H1 (cell line): Measurements from ENCODE around the gene ANKS1B. TPM values are rescaled to one million over a fixed set of nuclear protein-coding genes. Genes with fewer than 3 reads are reported as not detected.

Experiments
- CTCF ChIA-PET: fragments of 300-600 bp; sonication (Branson Sonifier 250); formaldehyde crosslinking; loops from one replicate; lab custom pipeline; 2021; ENCODE audit not compliant: partially characterized antibody; lab: Charles Lee
- POLR2A ChIA-PET: fragments of 300-600 bp; sonication (Branson Sonifier 250); formaldehyde crosslinking; loops from one replicate; lab custom pipeline; 2021; ENCODE audit warnings: inconsistent platforms; ENCODE audit not compliant: partially characterized antibody; lab: Charles Lee
- DNase-seq, 2 experiments: peaks; one replicate each; pipeline versions ENCODE4 v3.0.0 to v3.0.0-alpha.2; 2010 to 2022; ENCODE audit warnings: low spot score in 2 of 2, low read depth in 1 of 2, mixed read lengths in 1 of 2
- FAIRE-seq: peaks from 2 replicates; lab custom pipeline; 2011; peaks lifted over from hg19 to GRCh38; lab: Jason Lieb, UNC
- H2AFZ ChIP-seq: 2 replicates; pipeline ENCODE4 v1.8.1; 2012; ENCODE audit warnings: low read length, inconsistent platforms
- H2AK5ac ChIP-seq: 2 replicates; pipeline ENCODE4 v1.6.1; 2013; ENCODE audit warnings: low read depth, low read length
- H2BK120ac ChIP-seq: replicated peaks from 2 replicates; pipeline ENCODE3; 2013; ENCODE audit warnings: low read depth, low read length, inconsistent platforms
- H2BK12ac ChIP-seq: 2 replicates; pipeline ENCODE4 v1.6.1; 2013; ENCODE audit warnings: low read depth, low read length
- H2BK15ac ChIP-seq: 2 replicates; pipeline ENCODE4 v1.6.1; 2013; ENCODE audit warnings: low read length
- H2BK20ac ChIP-seq: 2 replicates; pipeline ENCODE4 v1.6.1; 2013; ENCODE audit warnings: low read length
- H2BK5ac ChIP-seq: 2 replicates; pipeline ENCODE4 v1.6.1; 2013; ENCODE audit warnings: low read depth, low read length
- H3K14ac ChIP-seq: 2 replicates; pipeline ENCODE4 v1.6.1; 2013; ENCODE audit warnings: inconsistent platforms; ENCODE audit not compliant: insufficient read length
- H3K18ac ChIP-seq: 2 replicates; pipeline ENCODE4 v1.6.1; 2013; ENCODE audit warnings: low read length; ENCODE audit errors: extremely low read depth
- H3K23ac ChIP-seq: 2 replicates; pipeline ENCODE4 v1.6.1; 2013; ENCODE audit warnings: inconsistent platforms; ENCODE audit not compliant: insufficient read length
- H3K23me2 ChIP-seq: 2 replicates; pipeline ENCODE4 v1.6.1; 2013; ENCODE audit warnings: low read depth, low read length
- H3K27ac ChIP-seq: 2 replicates; pipeline ENCODE4 v1.6.1; 2011; ENCODE audit warnings: low read depth, low read length, inconsistent platforms
- H3K27me3 ChIP-seq, 4 experiments: replicated peaks in 1 of 4; 1 replicate in 1 of 4; 2 replicates in 3 of 4; pipeline versions ENCODE4 v1.6.1 to v1.8.1; 2011 to 2013; ENCODE audit warnings: low read length in 3 of 4, mild to moderate bottlenecking in 3 of 4, inconsistent platforms in 2 of 4, mixed read lengths in 2 of 4, moderate library complexity in 1 of 4; ENCODE audit not compliant: control insufficient read depth in 3 of 4, insufficient read depth in 3 of 4; ENCODE audit errors: extremely low read depth in 1 of 4
- H3K36me3 ChIP-seq, 4 experiments: 2 replicates each; pipeline versions ENCODE4 v1.6.1 to v1.8.1; 2011 to 2013; ENCODE audit warnings: mild to moderate bottlenecking in 4 of 4, low read length in 3 of 4, moderate library complexity in 2 of 4, control low read depth in 1 of 4, inconsistent platforms in 1 of 4; ENCODE audit not compliant: insufficient read depth in 4 of 4, control insufficient read depth in 2 of 4
- H3K4ac ChIP-seq: replicated peaks from 2 replicates; pipeline ENCODE3; 2013; ENCODE audit warnings: low read length, low read depth, mixed read lengths, inconsistent platforms; ENCODE audit not compliant: insufficient read length
- H3K4me1 ChIP-seq, 4 experiments: replicated peaks in 1 of 4; 1 replicate in 1 of 4; 2 replicates in 3 of 4; pipeline versions ENCODE4 v1.6.1 to v1.8.1; 2011 to 2013; ENCODE audit warnings: low read length in 3 of 4, inconsistent platforms in 2 of 4, mixed read lengths in 1 of 4; ENCODE audit not compliant: insufficient read depth in 4 of 4, control insufficient read depth in 3 of 4
- H3K4me2 ChIP-seq, 2 experiments: 2 replicates each; pipeline versions ENCODE4 v1.6.1 to v1.8.1; 2011 to 2013; ENCODE audit warnings: low read depth in 2 of 2, low read length in 2 of 2, control low read depth in 1 of 2, inconsistent platforms in 1 of 2, mild to moderate bottlenecking in 1 of 2; ENCODE audit not compliant: insufficient read depth in 1 of 2
- H3K4me3 ChIP-seq, 4 experiments: fragments of 200-600, 300-600 bp in 1 of 4; sonication (generic), shearing (Covaris generic), sonication (Bioruptor Twin) in 1 of 4; 2 replicates each; pipeline versions ENCODE4 v1.5.1 to v1.8.1; 2011 to 2016; ENCODE audit warnings: low read length in 4 of 4, low read depth in 3 of 4, control low read depth in 2 of 4, inconsistent platforms in 2 of 4, mild to moderate bottlenecking in 2 of 4, mixed read lengths in 1 of 4, moderate library complexity in 1 of 4; ENCODE audit not compliant: insufficient read depth in 2 of 4; ENCODE audit errors: extremely low read depth in 1 of 4
- H3K56ac ChIP-seq: replicated peaks from 2 replicates; pipeline ENCODE3; 2013; ENCODE audit warnings: low read depth, mild to moderate bottlenecking, mixed read lengths, low read length, inconsistent platforms; ENCODE audit not compliant: insufficient read length
- H3K79me1 ChIP-seq: 2 replicates; pipeline ENCODE4 v1.6.1; 2013; ENCODE audit warnings: low read depth, low read length, control low read depth
- H3K79me2 ChIP-seq, 2 experiments: 2 replicates each; pipeline versions ENCODE4 v1.6.1 to v1.8.1; 2012 to 2013; ENCODE audit warnings: low read length in 2 of 2, mild to moderate bottlenecking in 2 of 2, inconsistent platforms in 1 of 2; ENCODE audit not compliant: insufficient read depth in 2 of 2, control insufficient read depth in 1 of 2
- H3K9ac ChIP-seq, 4 experiments: replicated peaks in 1 of 4; 1 replicate in 1 of 4; 2 replicates in 3 of 4; pipeline versions ENCODE4 v1.6.1 to v1.8.1; 2011 to 2013; ENCODE audit warnings: low read depth in 3 of 4, low read length in 3 of 4, control low read depth in 2 of 4, mild to moderate bottlenecking in 2 of 4, moderate library complexity in 2 of 4, inconsistent platforms in 1 of 4; ENCODE audit errors: extremely low read depth in 1 of 4
- H3K9me3 ChIP-seq, 2 experiments: 2 replicates each; pipeline versions ENCODE4 v1.6.1 to v1.8.1; 2012 to 2013; ENCODE audit warnings: mild to moderate bottlenecking in 2 of 2, moderate library complexity in 2 of 2, control low read depth in 1 of 2, inconsistent platforms in 1 of 2, low read depth in 1 of 2, low read length in 1 of 2, mixed read lengths in 1 of 2; ENCODE audit not compliant: insufficient read depth in 2 of 2
- H4K20me1 ChIP-seq, 2 experiments: replicated peaks in 1 of 2; 2 replicates each; pipeline versions ENCODE3 to v1.8.1; 2011 to 2013; ENCODE audit warnings: inconsistent platforms in 2 of 2, low read length in 2 of 2, mild to moderate bottlenecking in 1 of 2; ENCODE audit not compliant: insufficient read depth in 2 of 2, control insufficient read depth in 1 of 2
- H4K5ac ChIP-seq: 2 replicates; pipeline ENCODE4 v1.6.1; 2013; ENCODE audit warnings: low read length, low read depth, mixed read lengths, inconsistent platforms; ENCODE audit not compliant: insufficient read length
- H4K8ac ChIP-seq: 2 replicates; pipeline ENCODE4 v1.8.0; 2013; ENCODE audit warnings: mild to moderate bottlenecking, moderate library complexity, low read length, inconsistent platforms; ENCODE audit not compliant: insufficient read depth; ENCODE audit errors: extremely low read depth
- H4K91ac ChIP-seq: replicated peaks from 2 replicates; pipeline ENCODE3; 2013; ENCODE audit warnings: low read length, mixed read lengths, inconsistent platforms; ENCODE audit not compliant: insufficient read length
- BCL11A ChIP-seq, 2 experiments: IDR thresholded peaks; one replicate each; pipeline ENCODE4 v1.6.1; 2011; ENCODE audit warnings: low read depth in 2 of 2, low read length in 2 of 2, mild to moderate bottlenecking in 2 of 2
- CEBPB ChIP-seq: IDR thresholded peaks from 2 replicates; pipeline ENCODE4 v1.6.1; 2012; ENCODE audit warnings: low read depth, low read length
- EGR1 ChIP-seq: IDR thresholded peaks from 2 replicates; pipeline ENCODE4 v1.6.1; 2011; ENCODE audit warnings: low read depth, low read length, borderline replicate concordance
- EZH2 ChIP-seq: fragments of 200-600 bp; sonication (generic); IDR thresholded peaks from 2 replicates; pipeline ENCODE4 v1.7.1; 2012; ENCODE audit warnings: low read depth, mild to moderate bottlenecking, moderate library complexity, low read length, inconsistent platforms; ENCODE audit not compliant: severe bottlenecking
- POLR2A ChIP-seq, 2 experiments: IDR thresholded peaks; 1 replicate in 1 of 2; 2 replicates in 1 of 2; pipeline ENCODE4 v1.6.1; 2011; ENCODE audit warnings: low read depth in 2 of 2, low read length in 2 of 2, mild to moderate bottlenecking in 2 of 2; ENCODE audit errors: control extremely low read depth in 1 of 2
- RFX5 ChIP-seq: IDR thresholded peaks from 2 replicates; pipeline ENCODE4 v1.6.1; 2011; ENCODE audit warnings: low read depth, low read length, improper control_type of control experiment, borderline replicate concordance
- SRF ChIP-seq: IDR thresholded peaks from 2 replicates; pipeline ENCODE4 v1.6.1; 2011; ENCODE audit warnings: mild to moderate bottlenecking, low read depth, low read length, moderate library complexity
- TAF1 ChIP-seq: IDR thresholded peaks from 2 replicates; pipeline ENCODE4 v1.6.1; 2011; ENCODE audit warnings: mild to moderate bottlenecking, low read depth, low read length
- TEAD4 ChIP-seq: IDR thresholded peaks from 2 replicates; pipeline ENCODE4 v1.6.1; 2012; ENCODE audit warnings: low read depth, low read length, inconsistent platforms, mixed read lengths
- USF2 ChIP-seq: IDR thresholded peaks from 2 replicates; pipeline ENCODE4 v1.6.1; 2011; ENCODE audit warnings: low read length, improper control_type of control experiment
- WGBS, 2 experiments: shearing (Covaris generic) in 1 of 2; methylation state at CpG; one replicate each; pipeline versions ENCODE4 v1.1.6 to v1.1.7; 2013 to 2015; ENCODE audit warnings: low lambda C conversion rate in 2 of 2, mixed read lengths in 2 of 2, inconsistent platforms in 1 of 2, low coverage in 1 of 2, missing lambda C conversion rate in 1 of 2; ENCODE audit not compliant: insufficient replicate concordance in 2 of 2, insufficient coverage in 1 of 2, insufficient read length in 1 of 2; ENCODE audit errors: extremely low coverage in 1 of 2, missing lambda C conversion rate in 1 of 2; 5-methylcytosine and 5-hydroxymethylcytosine counted together
- polyA plus RNA-seq, 7 experiments: library from polyadenylated mRNA; depleted of rRNA in 3 of 7; stranded (reverse) in 5 of 7; unstranded in 2 of 7; fragments of >200 nt in 5 of 7; fragments of 200-250 nt in 2 of 7; gene quantifications; 1 replicate in 5 of 7; 2 replicates in 1 of 7; 4 replicates in 1 of 7; pipeline versions ENCODE4 v1.2.1 to v1.2.3, GENCODE V29; 2011 to 2013; ENCODE audit warnings: missing spikeins in 2 of 7, mixed read lengths in 2 of 7
- total RNA-seq: library from RNA; stranded (reverse); fragmentation: NEBNext Ultra II Directional; extraction: Animal tissue kit (Norgen Biotek cat#: 25700); gene quantifications from 2 replicates; pipeline ENCODE4 v1.2.1, GENCODE V29; 2021

ANKS1B gene
- total and polyA plus RNA-seq, 2 of the 8 experiments (the other 6 are each of a cell fraction or from before 2014, with no cell fraction given): 2.7 to 6.1 TPM

DNA sequence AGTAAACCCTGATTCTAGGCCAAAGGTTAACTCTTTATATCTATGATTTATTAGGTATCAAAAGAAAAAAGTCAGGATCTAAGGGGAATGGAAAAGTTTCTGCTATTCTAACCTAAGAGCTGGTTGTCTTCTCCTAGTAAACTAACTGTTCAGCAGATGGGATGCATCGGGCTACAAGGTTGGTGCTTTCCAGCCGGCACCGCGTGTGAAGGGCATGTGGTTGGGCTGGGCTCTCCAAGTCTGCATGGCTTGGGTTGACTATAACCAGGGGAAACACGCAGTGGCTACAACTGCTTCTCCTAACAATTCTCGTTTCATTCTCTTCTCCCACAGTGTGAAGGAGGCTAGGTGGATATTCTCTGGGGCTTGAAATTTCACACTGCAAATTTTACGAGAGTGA is 985.2 kb downstream of the ANKS1B start:
- FAIRE-seq (no peak), DNase-seq (no peak)
- Histone ChIP-seq H2AFZ (no peak overlapping the region), H4K5ac (no peak overlapping the region), H3K27ac (no peak overlapping the region), H3K4me2 (no peak overlapping the region), H4K20me1 (no peaks in the 10 kb centered on the region), H3K18ac (no peak overlapping the region), H3K4me3 (no peak overlapping the region), H2AK5ac (no peak overlapping the region), H3K27me3 (no peaks in the 10 kb centered on the region), H4K91ac (no peak overlapping the region), H3K36me3 (no peaks in the 10 kb centered on the region), H3K79me2 (no peaks in the 10 kb centered on the region), H2BK5ac (no peak overlapping the region), H3K9ac (no peak overlapping the region), H3K4ac (no peak overlapping the region), H3K56ac (no peak overlapping the region), H3K9me3 (no peaks in the 10 kb centered on the region), H2BK15ac (no peak overlapping the region), H2BK120ac (no peak overlapping the region), H3K23ac (no peak overlapping the region), H3K23me2 (no peaks in the 10 kb centered on the region), H2BK12ac (no peak overlapping the region), H3K4me1 (no peaks in the 10 kb centered on the region), H4K8ac (no peak overlapping the region), H3K79me1 (no peaks in the 10 kb centered on the region), H3K14ac (no peak overlapping the region), H2BK20ac (no peak overlapping the region)
- 94% methylated on average over 7 of the region's 7 CpGs; no CpG with 5 or more reads in 1 of the 2 experiments for WGBS, 2 experiments
- no peak for TF ChIP-seq TEAD4
- TF ChIP-seq EZH2: no peak
- no peak for TF ChIP-seq TAF1
- TF ChIP-seq POLR2A (IDR thresholded peaks at IDR 0.05; ENCODE audit: control extremely low read depth in 1 of 2, low read depth in 2 of 2, low read length in 2 of 2): no peak
- no peak for TF ChIP-seq EGR1
- TF ChIP-seq BCL11A (IDR thresholded peaks at IDR 0.05; ENCODE audit: low read depth in 2 of 2, low read length in 2 of 2): no peak
- TF ChIP-seq RFX5: no peak
- TF ChIP-seq USF2: no peak
- no peak for TF ChIP-seq SRF
- TF ChIP-seq CEBPB: no peak
- POLR2A ChIA-PET: no interaction called here
- CTCF ChIA-PET: interaction anchor here (1.0 to 3.5 kb wide), 37 partner anchors 9 to 844 kb away, joined by 3 to 32 read pairs (median 5); no protein-coding TSS in a partner anchor
